Neural cell (in vitro differentiated cells): Measurements from ENCODE around the gene KDM4C.

Source experiments
- CTCF ChIP-seq: fragments of 450-650 bp; IDR thresholded peaks from 2 replicates; pipeline ENCODE4 v1.5.1; 2014; ENCODE audit warnings: antibody characterized with exemption, mild to moderate bottlenecking, moderate library complexity; ENCODE audit not compliant: poor library complexity, severe bottlenecking
- EP300 ChIP-seq: fragments of 450-650 bp; conservative IDR thresholded peaks from 2 replicates; pipeline ENCODE4 v1.6.1; 2014; ENCODE audit warnings: antibody characterized with exemption, mild to moderate bottlenecking, moderate library complexity; ENCODE audit not compliant: poor library complexity, severe bottlenecking
- POLR2AphosphoS5 ChIP-seq: IDR thresholded peaks from 2 replicates; pipeline ENCODE4 v1.6.1; 2012

GRCh38 chr9:6921315-6921714 is 163.5 kb downstream of the KDM4C start:
- TF ChIP-seq CTCF = no peak
- no peak for TF ChIP-seq EP300
- TF ChIP-seq POLR2AphosphoS5 = no peak
